Epithelial cell of proximal tubule (primary cell): Measurements from ENCODE around the gene SLC25A28. TPM values are rescaled to one million over a fixed set of nuclear protein-coding genes. Genes with fewer than 3 reads are reported as not detected.
"Not testable (repeated sequence)": the region's sequence is repeated elsewhere in the genome, so short reads cannot be mapped to it uniquely, and the experiment has no call there.

Experiments used
- DNase-seq: peaks from one replicate; pipeline ENCODE4 v3.0.0-alpha.2; 2011; ENCODE audit warnings: low read depth
- H3K4me3 ChIP-seq: 2 replicates; pipeline ENCODE4 v1.5.1; 2011; ENCODE audit warnings: low read depth, mild to moderate bottlenecking, low read length
- CTCF ChIP-seq: conservative IDR thresholded peaks from 2 replicates; pipeline ENCODE4 v1.5.1; 2012; ENCODE audit warnings: low read depth, mild to moderate bottlenecking, low read length
- total RNA-seq: library from RNA; depleted of rRNA; stranded (reverse); fragments of >200 nt; gene quantifications from 2 replicates; pipeline ENCODE4 v1.2.3, GENCODE V29; 2015

Gene SLC25A28
- total RNA-seq, 1 donor from 2014 or later: 3.1 TPM

- DNase-seq: no peak
- no peak for TF ChIP-seq CTCF
Measured at GRCh38 chr10:99598781-99599509, 21.3 kb downstream of the SLC25A28 start.

GRCh38 chr10:99598011-99598410 lies 22.2 kb downstream of the SLC25A28 start:
- DNase-seq: no peak
- TF ChIP-seq CTCF: no peak

More at GRCh38 chr10:99598781-99599509, 21.3 kb downstream of the SLC25A28 start:
- no peak overlapping the region for H3K4me3 ChIP-seq

GRCh38 chr10:99596708-99597107 lies 23.5 kb downstream of the SLC25A28 start:
- DNase-seq, H3K4me3 ChIP-seq: not testable (repeated sequence)

More at GRCh38 chr10:99598011-99598410, 22.2 kb downstream of the SLC25A28 start:
- H3K4me3 ChIP-seq: no peak overlapping the region

GRCh38 chr10:99595770-99596465 lies 24.3 kb downstream of the SLC25A28 start:
- no peak overlapping the region for H3K4me3 ChIP-seq
- DNase-seq: no peak
- TF ChIP-seq CTCF: no peak

- DNase-seq: no peak
- TF ChIP-seq CTCF: no peak
Measured at GRCh38 chr10:99595236-99595635, 25.0 kb downstream of the SLC25A28 start.

GRCh38 chr10:99593312-99593711 lies 26.9 kb downstream of the SLC25A28 start:
- no peak for TF ChIP-seq CTCF
- no peak overlapping the region for H3K4me3 ChIP-seq
- DNase-seq: peak; percentile 18

More at GRCh38 chr10:99595236-99595635, 25.0 kb downstream of the SLC25A28 start:
- H3K4me3 ChIP-seq: no peak overlapping the region

- no peak overlapping the region for H3K4me3 ChIP-seq
- DNase-seq: no peak
- TF ChIP-seq CTCF: no peak
Measured at GRCh38 chr10:99590799-99591198, 29.4 kb downstream of the SLC25A28 start.
